ENCODE results near the gene TNFAIP1. TPM values are rescaled to one million over a fixed set of nuclear protein-coding genes. Genes with fewer than 3 reads are reported as not detected.
"Not testable (repeated sequence)": the region's sequence is repeated elsewhere in the genome, so short reads cannot be mapped to it uniquely, and the experiment has no call there.

TNFAIP1 gene
- total and polyA plus RNA-seq, 8 donors, result 1.7 to 50.4 (median 20.3) TPM

GRCh38 chr17:28335959-28336871, 654 bp downstream of the TNFAIP1 start:
- no peaks in the 10 kb centered on the region for H3K27me3 ChIP-seq
- no peaks in the 10 kb centered on the region for H3K9me3 ChIP-seq
- 3 to 7% (median 3%) methylated on average over 25 to 29 of the region's 29 CpGs for whole genome bisulfite sequencing, 5 donors
- intact Hi-C loops (cut with DNase I; ENCODE audit: low total_unique reads), result no loop called here
- peaks cover 18 to 31% (median 30%) of the 10 kb centered on the region in 4 donors for H3K36me3 ChIP-seq
- peak; percentile 68 to 93 for DNase-seq
- TF ChIP-seq POLR2AphosphoS5 (IDR thresholded peaks at IDR 0.05), result peak; percentile 53 to 82 (median 77)
- TF ChIP-seq EP300 (IDR thresholded peaks at IDR 0.05), result no peak
- TF ChIP-seq POLR2A (IDR thresholded peaks at IDR 0.05), result peak in 1 of 4 donors; percentile 58
- TF ChIP-seq, protein P1, sequence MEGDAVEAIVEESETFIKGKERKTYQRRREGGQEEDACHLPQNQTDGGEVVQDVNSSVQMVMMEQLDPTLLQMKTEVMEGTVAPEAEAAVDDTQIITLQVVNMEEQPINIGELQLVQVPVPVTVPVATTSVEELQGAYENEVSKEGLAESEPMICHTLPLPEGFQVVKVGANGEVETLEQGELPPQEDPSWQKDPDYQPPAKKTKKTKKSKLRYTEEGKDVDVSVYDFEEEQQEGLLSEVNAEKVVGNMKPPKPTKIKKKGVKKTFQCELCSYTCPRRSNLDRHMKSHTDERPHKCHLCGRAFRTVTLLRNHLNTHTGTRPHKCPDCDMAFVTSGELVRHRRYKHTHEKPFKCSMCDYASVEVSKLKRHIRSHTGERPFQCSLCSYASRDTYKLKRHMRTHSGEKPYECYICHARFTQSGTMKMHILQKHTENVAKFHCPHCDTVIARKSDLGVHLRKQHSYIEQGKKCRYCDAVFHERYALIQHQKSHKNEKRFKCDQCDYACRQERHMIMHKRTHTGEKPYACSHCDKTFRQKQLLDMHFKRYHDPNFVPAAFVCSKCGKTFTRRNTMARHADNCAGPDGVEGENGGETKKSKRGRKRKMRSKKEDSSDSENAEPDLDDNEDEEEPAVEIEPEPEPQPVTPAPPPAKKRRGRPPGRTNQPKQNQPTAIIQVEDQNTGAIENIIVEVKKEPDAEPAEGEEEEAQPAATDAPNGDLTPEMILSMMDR (IDR thresholded peaks at IDR 0.05), result no peak
- H3K27ac ChIP-seq, result peak overlapping the region; percentile 92 to 97 (median 94)
- H3K4me1 ChIP-seq, result peaks cover 39 to 73% (median 57%) of the 10 kb centered on the region in 4 donors
- H3K4me3 ChIP-seq, result peak overlapping the region; percentile 68 to 96 (median 86)

GRCh38 chr17:28338056-28338768, 2.7 kb downstream of the TNFAIP1 start:
- peak overlapping the region in 4 of 5 donors; percentile 63 to 94 (median 82) for H3K27ac ChIP-seq
- TF ChIP-seq POLR2AphosphoS5 (IDR thresholded peaks at IDR 0.05) (no peak), POLR2A (IDR thresholded peaks at IDR 0.05) (no peak), EP300 (IDR thresholded peaks at IDR 0.05) (no peak)
- TF ChIP-seq, protein P1 (IDR thresholded peaks at IDR 0.05), result no peak
- no peaks in the 10 kb centered on the region for H3K9me3 ChIP-seq
- DNase-seq, result no peak
- H3K36me3 ChIP-seq, result peaks cover 33 to 42% (median 41%) of the 10 kb centered on the region in 4 donors
- WGBS, 5 donors, result 49 to 58% (median 55%) methylated on average over 4 to 5 of the region's 5 CpGs
- peaks cover 37 to 58% (median 48%) of the 10 kb centered on the region in 4 donors for H3K4me1 ChIP-seq
- intact Hi-C loops (cut with DNase I; ENCODE audit: low total_unique reads), result no loop called here
- no peak overlapping the region for H3K4me3 ChIP-seq
- H3K27me3 ChIP-seq, result no peaks in the 10 kb centered on the region

- intact Hi-C loops (cut with DNase I; ENCODE audit: low total_unique reads); H3K9me3 ChIP-seq; H3K27me3 ChIP-seq; H3K4me3 ChIP-seq; DNase-seq: not testable (repeated sequence)
- Histone ChIP-seq H3K27ac (peak overlapping the region; percentile 3 to 94 (median 70)), H3K36me3 (peaks cover 39 to 47% (median 47%) of the 10 kb centered on the region in 4 donors), H3K4me1 (peaks cover 31 to 56% (median 42%) of the 10 kb centered on the region in 4 donors)
- WGBS, 5 donors, result 85 to 97% (median 93%) methylated on average over 7 to 8 of the region's 8 CpGs
Measured at GRCh38 chr17:28338769-28339212, 3.2 kb downstream of the TNFAIP1 start.

GRCh38 chr17:28339431-28339830, 3.9 kb downstream of the TNFAIP1 start:
- 88 to 94% (median 91%) methylated on average over 15 of the region's 15 CpGs for WGBS, 5 donors
- peak overlapping the region in 3 of 5 donors; percentile 63 to 94 (median 70) for H3K27ac ChIP-seq

More at GRCh38 chr17:28339431-28339830, 3.9 kb downstream of the TNFAIP1 start:
- no peaks in the 10 kb centered on the region for H3K9me3 ChIP-seq
- H3K4me3 ChIP-seq, result no peak overlapping the region
- no peak for DNase-seq
- TF ChIP-seq EP300 (IDR thresholded peaks at IDR 0.05), result no peak
- no peak for TF ChIP-seq POLR2AphosphoS5 (IDR thresholded peaks at IDR 0.05)
- no peak for TF ChIP-seq POLR2A (IDR thresholded peaks at IDR 0.05)
- TF ChIP-seq, protein P1 (IDR thresholded peaks at IDR 0.05), result no peak
- peaks cover 45 to 54% (median 53%) of the 10 kb centered on the region in 4 donors for H3K36me3 ChIP-seq
- H3K4me1 ChIP-seq, result peaks cover 24 to 50% (median 35%) of the 10 kb centered on the region in 4 donors
- intact Hi-C loops (cut with DNase I; ENCODE audit: low total_unique reads), result no loop called here
- H3K27me3 ChIP-seq, result no peaks in the 10 kb centered on the region
